HG03439 (cell line): ENCODE results near the gene GPC2.

Experiments
- ATAC-seq: cut with Tn5 transposase; IDR thresholded peaks from one replicate; pipeline ENCODE4 v1.9.1; 2021; ENCODE audit warnings: mild to moderate bottlenecking, moderate library complexity; ENCODE audit not compliant: unreplicated experiment

The GPC2 gene

DNA sequence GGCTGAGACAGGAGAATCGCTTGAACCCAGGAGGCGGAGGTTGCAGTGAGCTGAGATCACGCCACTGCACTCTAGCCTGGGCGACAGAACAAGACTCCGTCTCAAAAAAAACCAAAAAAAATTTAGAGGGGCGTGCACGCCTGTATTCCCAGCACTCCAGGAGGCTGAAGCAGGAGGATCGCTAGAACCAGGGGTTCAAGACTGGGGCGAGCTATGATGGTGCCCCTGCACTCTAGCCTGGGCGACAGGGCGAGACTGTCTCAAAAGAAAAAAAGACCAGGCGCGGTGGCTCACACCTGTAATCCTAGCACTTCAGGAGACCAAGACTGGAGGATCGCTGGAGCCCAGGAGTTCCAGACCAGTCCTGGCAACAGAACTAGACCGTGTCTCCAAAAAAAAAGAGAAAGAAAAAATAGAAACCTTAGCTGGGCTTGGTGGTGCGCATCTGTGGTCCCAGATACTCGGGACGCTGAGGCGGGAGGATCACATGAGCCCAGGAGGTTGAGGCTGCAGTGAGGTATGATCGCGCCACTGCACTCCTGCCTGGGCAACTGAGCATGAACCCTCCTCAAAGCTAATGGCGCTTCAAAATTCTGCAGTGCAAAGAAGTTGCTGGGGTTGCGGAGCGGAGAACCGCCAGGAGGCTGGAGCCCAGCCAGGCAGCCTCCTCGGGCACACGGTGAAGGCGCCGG is 50.8 kb downstream of the GPC2 start:
- ATAC-seq = peak; percentile 6

DNA sequence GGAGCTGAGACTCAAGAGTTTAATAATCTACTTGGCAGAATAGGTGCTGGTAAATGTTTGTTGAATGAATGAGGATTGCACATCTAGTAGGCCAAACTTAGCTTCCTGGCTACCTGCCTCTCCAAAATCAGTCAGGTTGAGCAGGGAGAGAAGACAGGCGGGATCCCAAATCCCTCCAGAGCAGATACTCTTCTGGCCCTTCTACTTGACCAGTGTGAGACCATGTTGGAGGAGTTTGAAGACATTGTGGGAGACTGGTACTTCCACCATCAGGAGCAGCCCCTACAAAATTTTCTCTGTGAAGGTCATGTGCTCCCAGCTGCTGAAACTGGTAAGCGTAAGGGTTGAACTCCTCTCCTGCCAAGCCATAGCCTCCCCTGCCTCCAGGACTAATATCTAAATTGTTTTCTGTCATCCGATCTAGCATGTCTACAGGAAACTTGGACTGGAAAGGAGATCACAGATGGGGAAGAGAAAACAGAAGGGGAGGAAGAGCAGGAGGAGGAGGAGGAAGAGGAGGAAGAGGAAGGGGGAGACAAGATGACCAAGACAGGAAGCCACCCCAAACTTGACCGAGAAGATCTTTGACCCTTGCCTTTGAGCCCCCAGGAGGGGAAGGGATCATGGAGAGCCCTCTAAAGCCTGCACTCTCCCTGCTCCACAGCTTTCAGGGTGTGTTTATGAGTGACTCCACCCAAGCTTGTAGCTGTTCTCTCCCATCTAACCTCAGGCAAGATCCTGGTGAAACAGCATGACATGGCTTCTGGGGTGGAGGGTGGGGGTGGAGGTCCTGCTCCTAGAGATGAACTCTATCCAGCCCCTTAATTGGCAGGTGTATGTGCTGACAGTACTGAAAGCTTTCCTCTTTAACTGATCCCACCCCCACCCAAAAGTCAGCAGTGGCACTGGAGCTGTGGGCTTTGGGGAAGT is 52.6 kb downstream of the GPC2 start:
- ATAC-seq = no peak

DNA sequence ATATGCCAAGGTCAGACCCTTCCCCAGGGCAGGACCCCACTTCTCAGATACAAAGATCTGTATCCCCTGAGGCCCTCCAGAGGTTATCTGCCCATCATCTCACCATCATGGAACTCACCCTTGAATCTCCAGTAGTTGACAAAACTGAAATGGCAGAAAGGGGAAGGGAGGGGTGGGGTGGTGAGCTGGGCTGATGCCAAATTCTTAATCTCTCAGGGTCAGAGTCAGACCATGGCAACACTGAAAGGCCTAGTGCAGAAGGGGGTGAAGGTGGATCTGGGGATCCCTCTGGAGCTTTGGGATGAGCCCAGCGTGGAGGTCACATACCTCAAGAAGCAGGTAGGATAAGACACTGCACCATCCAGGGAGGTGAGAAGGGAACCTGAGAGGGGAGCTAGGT is 54.6 kb downstream of the GPC2 start:
- no peak for ATAC-seq

DNA sequence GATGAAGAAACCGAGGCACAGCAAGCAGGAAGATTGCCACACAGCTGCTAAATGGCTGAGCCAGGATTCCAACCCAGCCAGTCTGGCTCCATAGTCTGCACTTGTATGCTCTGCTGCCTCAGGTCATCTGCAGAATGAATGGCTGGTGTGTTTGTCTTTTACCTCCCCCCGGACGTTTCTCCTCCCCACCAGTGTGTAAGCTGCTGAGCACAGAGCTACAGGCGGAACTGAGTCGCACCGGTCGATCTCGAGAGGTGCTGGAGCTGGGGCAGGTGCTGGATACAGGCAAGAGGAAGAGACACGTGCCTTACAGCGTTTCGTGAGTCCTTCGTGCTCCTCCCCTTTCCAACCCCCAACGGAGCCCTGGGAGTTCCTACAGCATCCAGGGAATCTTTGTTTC is 55.1 kb downstream of the GPC2 start:
- no peak for ATAC-seq

DNA sequence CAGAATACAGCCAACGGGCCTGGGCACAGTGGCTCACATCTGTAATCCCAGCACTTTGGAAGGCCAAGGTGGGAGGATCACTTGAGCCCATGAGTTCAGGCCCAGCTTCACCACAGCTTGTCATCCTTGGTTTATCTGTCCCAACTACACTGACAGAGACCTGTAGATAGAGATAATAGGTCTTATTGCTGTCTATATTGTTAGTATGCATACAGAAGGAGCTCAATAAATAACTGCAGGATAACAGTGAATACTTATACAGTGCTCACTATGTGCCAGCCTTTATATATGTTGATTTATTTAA is 56.5 kb downstream of the GPC2 start:
- no peak for ATAC-seq

DNA sequence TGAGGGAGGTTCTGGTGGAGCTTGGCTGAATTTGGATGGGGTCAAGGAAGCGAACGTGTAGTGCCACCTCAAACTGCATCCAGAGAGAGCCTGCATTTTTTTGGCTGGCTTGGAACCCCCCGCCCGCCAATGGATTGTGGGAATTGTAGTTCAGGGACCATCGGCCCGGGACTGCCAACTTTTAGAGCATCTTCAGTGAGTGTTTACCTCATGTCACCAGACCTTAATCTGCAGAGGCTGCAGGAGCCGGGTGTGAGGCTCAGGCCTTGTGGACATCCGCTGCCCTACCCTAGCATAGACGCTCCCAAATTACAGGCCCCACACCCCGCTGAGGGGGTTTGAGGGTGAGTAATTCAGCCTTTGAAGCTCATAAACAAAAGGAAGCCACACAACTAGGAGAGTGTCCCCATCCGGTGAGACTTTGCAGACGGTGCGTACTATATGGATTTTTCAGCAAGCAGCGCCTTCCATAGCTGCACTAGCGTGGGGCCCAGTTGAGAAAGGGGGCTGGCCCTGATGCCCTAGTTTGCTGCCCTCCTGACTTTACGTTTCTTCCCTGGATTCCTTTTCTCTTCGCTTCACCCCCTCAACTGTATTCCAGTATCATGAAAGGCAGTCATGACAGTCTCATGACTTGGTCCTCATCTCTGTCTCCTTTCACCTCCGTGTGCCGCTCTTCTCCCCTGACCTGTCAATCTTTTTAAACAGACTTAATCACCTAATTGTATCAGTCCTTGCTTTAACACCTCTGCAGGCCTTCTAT is 57.0 kb downstream of the GPC2 start:
- peak; percentile 37 for ATAC-seq
